IMR-90 (cell line): ENCODE data around the gene SNX32. TPM values are rescaled to one million over a fixed set of nuclear protein-coding genes. Genes with fewer than 3 reads are reported as not detected.

Experiments
- ATAC-seq: fragments of 200-7000 bp; cut with Tn5 transposase; 2 replicates; pipeline ENCODE4 v1.9.1; 2020; ENCODE audit warnings: low read depth, mild to moderate bottlenecking, moderate library complexity
- BruUV-seq: library from RNA; stranded (reverse); fragments of 400-500 nt; replicated peaks from 2 replicates; lab custom pipeline; 2021; lab: Mats Ljungman, UMichigan
- CTCF ChIA-PET: fragments of 300-600 bp; formaldehyde crosslinking; extraction: SDS; loops from one replicate; lab custom pipeline; 2021; ENCODE audit warnings: antibody characterized with exemption; lab: Yijun Ruan, JAX
- POLR2A ChIA-PET: fragments of 300-600 bp; sonication (Branson Sonifier 250); formaldehyde crosslinking; loops from one replicate; lab custom pipeline; 2022; ENCODE audit warnings: antibody characterized with exemption; ENCODE audit not compliant: unreplicated experiment; lab: Charles Lee
- DNase-seq: peaks from one replicate; pipeline ENCODE4 v3.0.0; 2013
- H2AFZ ChIP-seq: replicated peaks from 2 replicates; pipeline ENCODE3; 2013; ENCODE audit warnings: low read length, mild to moderate bottlenecking; ENCODE audit not compliant: poor library complexity
- H2AK5ac ChIP-seq: 2 replicates; pipeline ENCODE4 v1.6.1; 2013; ENCODE audit warnings: low read depth, low read length, inconsistent platforms
- H2AK9ac ChIP-seq: replicated peaks from 2 replicates; pipeline ENCODE3; 2013; ENCODE audit warnings: mild to moderate bottlenecking, low read depth, low read length, moderate library complexity; ENCODE audit not compliant: poor library complexity
- H2BK120ac ChIP-seq: 2 replicates; pipeline ENCODE4 v1.6.1; 2013; ENCODE audit warnings: low read depth, low read length, inconsistent platforms
- H2BK15ac ChIP-seq: 3 replicates; pipeline ENCODE4 v1.6.1; 2013; ENCODE audit warnings: low read depth, low read length, inconsistent platforms
- H2BK20ac ChIP-seq: 2 replicates; pipeline ENCODE4 v1.6.1; 2013; ENCODE audit warnings: low read depth, mild to moderate bottlenecking, inconsistent platforms, low read length, moderate library complexity
- H2BK5ac ChIP-seq: 2 replicates; pipeline ENCODE4 v1.6.1; 2013; ENCODE audit warnings: mild to moderate bottlenecking, low read depth, low read length, inconsistent platforms; ENCODE audit not compliant: poor library complexity, severe bottlenecking
- H3K14ac ChIP-seq: replicated peaks from 2 replicates; pipeline ENCODE4 v1.6.1; 2013; ENCODE audit warnings: low read depth, low read length, inconsistent platforms
- H3K18ac ChIP-seq: 2 replicates; pipeline ENCODE4 v1.6.1; 2013; ENCODE audit warnings: low read depth, low read length, control low read depth
- H3K23ac ChIP-seq: 2 replicates; pipeline ENCODE4 v1.6.1; 2013; ENCODE audit warnings: low read depth, low read length, inconsistent platforms
- H3K27ac ChIP-seq: 2 replicates; pipeline ENCODE4 v1.5.1; 2013; ENCODE audit warnings: mild to moderate bottlenecking, control low read depth, low read length; ENCODE audit not compliant: insufficient read depth
- H3K27me3 ChIP-seq: 2 replicates; pipeline ENCODE4 v1.6.1; 2013; ENCODE audit warnings: low read length; ENCODE audit not compliant: control insufficient read depth, insufficient read depth
- H3K36me3 ChIP-seq: 2 replicates; pipeline ENCODE4 v1.6.1; 2013; ENCODE audit warnings: low read length, mixed read lengths; ENCODE audit not compliant: control insufficient read depth, insufficient read depth
- H3K4ac ChIP-seq: 2 replicates; pipeline ENCODE4 v1.6.1; 2013; ENCODE audit warnings: low read depth, low read length, inconsistent platforms
- H3K4me1 ChIP-seq: 2 replicates; pipeline ENCODE4 v1.6.1; 2013; ENCODE audit warnings: low read length, mixed read lengths; ENCODE audit not compliant: control insufficient read depth, insufficient read depth
- H3K4me2 ChIP-seq: 2 replicates; pipeline ENCODE4 v1.6.1; 2013; ENCODE audit warnings: low read depth, mild to moderate bottlenecking, control low read depth, low read length, moderate library complexity
- H3K4me3 ChIP-seq: 2 replicates; pipeline ENCODE4 v1.5.1; 2013; ENCODE audit warnings: low read depth, mild to moderate bottlenecking, control low read depth, low read length, moderate library complexity; ENCODE audit not compliant: insufficient read depth
- H3K56ac ChIP-seq: 2 replicates; pipeline ENCODE4 v1.6.1; 2013; ENCODE audit warnings: low read length, inconsistent platforms; ENCODE audit not compliant: insufficient read depth; ENCODE audit errors: extremely low read depth
- H3K79me1 ChIP-seq, 2 experiments: 2 replicates each; pipeline ENCODE4 v1.6.1; 2013; ENCODE audit warnings: low read length in 2 of 2, inconsistent platforms in 1 of 2, low read depth in 1 of 2
- H3K9ac ChIP-seq: 2 replicates; pipeline ENCODE4 v1.6.1; 2013; ENCODE audit warnings: low read depth, low read length, control low read depth
- H3K9me1 ChIP-seq: 2 replicates; pipeline ENCODE4 v1.6.1; 2013; ENCODE audit warnings: low read length, inconsistent platforms; ENCODE audit not compliant: insufficient read depth
- H3K9me3 ChIP-seq: 2 replicates; pipeline ENCODE4 v1.6.1; 2013; ENCODE audit warnings: low read length; ENCODE audit not compliant: control insufficient read depth, insufficient read depth
- H4K20me1 ChIP-seq: 2 replicates; pipeline ENCODE4 v1.6.1; 2013; ENCODE audit warnings: low read length, inconsistent platforms; ENCODE audit not compliant: insufficient read depth
- H4K5ac ChIP-seq: 2 replicates; pipeline ENCODE4 v1.6.1; 2013; ENCODE audit warnings: mild to moderate bottlenecking, low read depth, low read length, control low read depth
- H4K8ac ChIP-seq, 2 experiments: 2 replicates each; pipeline ENCODE4 v1.6.1; 2013; ENCODE audit warnings: low read depth in 2 of 2, low read length in 2 of 2, control low read depth in 1 of 2, inconsistent platforms in 1 of 2
- H4K91ac ChIP-seq: 2 replicates; pipeline ENCODE4 v1.6.1; 2013; ENCODE audit warnings: low read depth, low read length, inconsistent platforms; ENCODE audit not compliant: insufficient read depth
- BHLHE40 ChIP-seq: fragments of 150-350 bp; IDR thresholded peaks from 2 replicates; pipeline ENCODE4 v1.6.1; 2016; ENCODE audit warnings: mild to moderate bottlenecking, low read depth, low read length
- CEBPB ChIP-seq: IDR thresholded peaks from 2 replicates; pipeline ENCODE4 v1.6.1; 2012; ENCODE audit warnings: low read depth, low read length, improper control_type of control experiment
- CHD1 ChIP-seq: IDR thresholded peaks from 2 replicates; pipeline ENCODE4 v1.6.1; 2012; ENCODE audit warnings: low read depth, low read length, improper control_type of control experiment
- MXI1 ChIP-seq: IDR thresholded peaks from 2 replicates; pipeline ENCODE4 v1.6.1; 2012; ENCODE audit warnings: low read depth, mild to moderate bottlenecking, low read length, moderate library complexity, borderline replicate concordance
- RCOR1 ChIP-seq: IDR thresholded peaks from 2 replicates; pipeline ENCODE4 v1.6.1; 2012; ENCODE audit warnings: mild to moderate bottlenecking, low read length, improper control_type of control experiment; ENCODE audit not compliant: insufficient replicate concordance
- RFX5 ChIP-seq: IDR thresholded peaks from 2 replicates; pipeline ENCODE4 v1.8.0; 2012; ENCODE audit warnings: low read depth, mild to moderate bottlenecking, low read length, moderate library complexity
- USF2 ChIP-seq: fragments of 150-350 bp; IDR thresholded peaks from 2 replicates; pipeline ENCODE4 v1.6.1; 2017; ENCODE audit warnings: mild to moderate bottlenecking, antibody characterized with exemption, low read length, low read depth
- WGBS, 2 experiments: methylation state at CpG; one replicate each; pipeline versions ENCODE4 v1.1.5 to v1.1.7; 2013; ENCODE audit warnings: missing lambda C conversion rate in 2 of 2; ENCODE audit not compliant: insufficient read length in 1 of 2; ENCODE audit errors: extremely low coverage in 2 of 2; 5-methylcytosine and 5-hydroxymethylcytosine counted together
- dilution Hi-C: fragments of 300-500 bp; cut with HindIII; formaldehyde crosslinking; loops from one replicate; pipeline ENCODE4 v1.14.3; 2018; ENCODE audit warnings: low sequenced_read_pairs; ENCODE audit not compliant: unreplicated experiment
- in situ Hi-C: fragments of 300-500 bp; cut with MboI; formaldehyde crosslinking; loops from 3 replicates; pipeline ENCODE4 v1.14.3; 2019; ENCODE audit warnings: low sequenced_read_pairs, inconsistent platforms, mixed read lengths
- intact Hi-C: fragments of 100-400 bp; cut with micrococcal nuclease; formaldehyde crosslinking; loops from 2 replicates; pipeline ENCODE4 v1.10.0; 2022
- polyA plus RNA-seq, 3 experiments: library from polyadenylated mRNA; depleted of rRNA; stranded (reverse); fragments of >200 nt; gene quantifications; 2 replicates each; pipeline ENCODE4 v1.2.3, GENCODE V29; 2012; ENCODE audit warnings: low replicate concordance in 1 of 3
- total RNA-seq: library from RNA; depleted of rRNA; stranded (reverse); fragments of >200 nt; gene quantifications from 2 replicates; pipeline ENCODE4 v1.2.3, GENCODE V29; 2012
- TF ChIP-seq, protein P1 (sequence below): fragments of 150-350 bp; IDR thresholded peaks from 2 replicates; pipeline ENCODE4 v1.6.1; 2016; ENCODE audit warnings: low read depth, mild to moderate bottlenecking, low read length, moderate library complexity, borderline replicate concordance

The SNX32 gene
- total and polyA plus RNA-seq, 2 of the 4 experiments (the other 2 are of a cell fraction) = 0.36 to 0.79 TPM

GRCh38 chr11:65887723-65888162, 54.0 kb downstream of the SNX32 start:
- peak overlapping the region; percentile 90 for H2AK5ac ChIP-seq
- dilution Hi-C loops (no loop called here), intact Hi-C loops (loop anchor here (1.0 to 2.0 kb wide), 4 partner anchors 30 to 102 kb away; partner anchors contain the start of gene SART1), in situ Hi-C loops (no loop called here)
- peak overlapping the region; percentile 49 for H4K91ac ChIP-seq
- H3K23ac ChIP-seq = peak overlapping the region; percentile 99
- no peak overlapping the region for H2BK20ac ChIP-seq
- peaks cover 13% of the 10 kb centered on the region for H3K4me1 ChIP-seq
- ChIA-PET POLR2A (interaction anchor here (0.5 to 4.4 kb wide), 8 partner anchors 9 to 1109 kb away, joined by 3 to 20 read pairs (median 6); partner anchors contain the start of genes FOSL1 and SF1), CTCF (interaction anchor here (0.7 to 2.1 kb wide), 16 partner anchors 9 to 176 kb away, joined by 3 to 8 read pairs (median 4); partner anchors contain the start of genes EFEMP2, FOSL1, KAT5 and MUS81)
- TF ChIP-seq, protein P1, sequence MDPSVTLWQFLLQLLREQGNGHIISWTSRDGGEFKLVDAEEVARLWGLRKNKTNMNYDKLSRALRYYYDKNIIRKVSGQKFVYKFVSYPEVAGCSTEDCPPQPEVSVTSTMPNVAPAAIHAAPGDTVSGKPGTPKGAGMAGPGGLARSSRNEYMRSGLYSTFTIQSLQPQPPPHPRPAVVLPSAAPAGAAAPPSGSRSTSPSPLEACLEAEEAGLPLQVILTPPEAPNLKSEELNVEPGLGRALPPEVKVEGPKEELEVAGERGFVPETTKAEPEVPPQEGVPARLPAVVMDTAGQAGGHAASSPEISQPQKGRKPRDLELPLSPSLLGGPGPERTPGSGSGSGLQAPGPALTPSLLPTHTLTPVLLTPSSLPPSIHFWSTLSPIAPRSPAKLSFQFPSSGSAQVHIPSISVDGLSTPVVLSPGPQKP = no peak
- no peak for TF ChIP-seq RCOR1
- peak; percentile 71; the same call in 1 of the 2 replicates for TF ChIP-seq MXI1
- no peak for TF ChIP-seq CEBPB
- TF ChIP-seq BHLHE40 = no peak
- no peak for TF ChIP-seq CHD1
- TF ChIP-seq USF2 = no peak
- TF ChIP-seq RFX5 = 0 out of 2 replicates have a peak, but pooled peaks have one; percentile 10
- peak; percentile 63 for DNase-seq
- peak overlapping the region; percentile 74 to 98; a peak in 3 of 4 replicates for H4K8ac ChIP-seq
- H4K20me1 ChIP-seq = peaks cover 44% of the 10 kb centered on the region
- H2BK120ac ChIP-seq = peak overlapping the region; percentile 11
- peak overlapping the region; percentile 91 for H3K4me2 ChIP-seq
- H3K36me3 ChIP-seq = peaks cover 44% of the 10 kb centered on the region
- no peak overlapping the region for H3K18ac ChIP-seq
- no peaks in the 10 kb centered on the region for H3K9me1 ChIP-seq
- H2BK5ac ChIP-seq = peak overlapping the region; percentile 27
- H4K5ac ChIP-seq = peak overlapping the region; percentile 3; the same call in 1 of the 2 replicates
- no peak; the same call in 1 of the 2 replicates for ATAC-seq
- H3K9me3 ChIP-seq = no peaks in the 10 kb centered on the region
- H3K27me3 ChIP-seq = no peaks in the 10 kb centered on the region
- H3K56ac ChIP-seq = 0 out of 2 replicates have a peak overlapping the region, but pooled peaks have one; percentile 4
- peak overlapping the region; percentile 99 for H2AFZ ChIP-seq
- peak overlapping the region; percentile 98 for H2AK9ac ChIP-seq
- peak overlapping the region; percentile 85 for H3K27ac ChIP-seq
- H3K9ac ChIP-seq = peak overlapping the region; percentile 78
- no peak overlapping the region; the same call in 2 of the 3 replicates for H2BK15ac ChIP-seq
- H3K4me3 ChIP-seq = peak overlapping the region; percentile 81
- H3K79me1 ChIP-seq = peaks cover 9 to 71% of the 10 kb centered on the region in 2 experiments
- BruUV-seq = TSS peak; percentile 4
- H3K14ac ChIP-seq = peak overlapping the region; percentile 99
- peak overlapping the region; percentile 98 for H3K4ac ChIP-seq
- 0% methylated on average over 7 of the region's 23 CpGs; no CpG with 5 or more reads in 1 of the 2 experiments for whole genome bisulfite sequencing, 2 experiments
